Measurements from ENCODE around the gene ANKRD18B.
A peak's percentile ranks its signal among the peaks of the same experiment; 100 is the strongest.
"Not testable (repeated sequence)": the region's sequence is repeated elsewhere in the genome, so short reads cannot be mapped to it uniquely, and the experiment has no call there.

Gene ANKRD18B

GRCh38 chr9:33523397-33524305, at the start of gene ANKRD18B:
Gene ANKRD18B, plus strand, starts transcription at chr9:33524251. Its CDS starts 239 bp downstream, at chr9:33524490.
- H3K36me3 ChIP-seq (ENCODE audit: control insufficient read depth in 2 of 2, insufficient read depth in 1 of 2, low read length in 2 of 2); H3K9me3 ChIP-seq (ENCODE audit: control insufficient read depth, insufficient read depth, low read depth, low read length); H3K4me1 ChIP-seq (ENCODE audit: control insufficient read depth, insufficient read depth, low read length): not testable (repeated sequence)
- Histone ChIP-seq H3K27ac (ENCODE audit: extremely low read depth, low read depth, low read length) (peak within 1 kb of the TSS; percentile 85), H3K4me3 (ENCODE audit: low read depth, low read length) (peak within 1 kb of the TSS; percentile 72)
- TF ChIP-seq ZEB2 (tag by site-specific recombination; IDR thresholded peaks at IDR 0.05), result 0 out of 2 replicates have a peak, but pooled peaks have one; percentile 30
- TF ChIP-seq SP2 (tag by site-specific recombination; IDR thresholded peaks at IDR 0.05), result 0 out of 2 replicates have a peak, but pooled peaks have one; percentile 25
- TF ChIP-seq ZXDB (tag by site-specific recombination; IDR thresholded peaks at IDR 0.05), result 0 out of 2 replicates have a peak, but pooled peaks have one; percentile 30
- TF ChIP-seq ZBTB6 (tag by site-specific recombination; IDR thresholded peaks at IDR 0.05), result peak; percentile 62; the same call in 1 of the 2 replicates
- TF ChIP-seq ZBTB8A (tag by site-specific recombination; IDR thresholded peaks at IDR 0.05), result peak; percentile 91
- peak; percentile 88 for TF ChIP-seq ZSCAN30 (tag by site-specific recombination; IDR thresholded peaks at IDR 0.05)
- peak; percentile 81 for TF ChIP-seq ZBTB20 (tag by site-specific recombination; IDR thresholded peaks at IDR 0.05)
- TF ChIP-seq ZBTB48 (tag by site-specific recombination; IDR thresholded peaks at IDR 0.05), result peak; percentile 78
- TF ChIP-seq ZNF660 (tag by site-specific recombination; IDR thresholded peaks at IDR 0.05), result peak; percentile 20; the same call in 1 of the 2 replicates
- TF ChIP-seq PATZ1 (tag by site-specific recombination; IDR thresholded peaks at IDR 0.05), result 0 out of 2 replicates have a peak, but pooled peaks have one; percentile 39
- peak; percentile 15; the same call in 1 of the 2 replicates for TF ChIP-seq ZFHX2 (tag by site-specific recombination; conservative IDR thresholded peaks at IDR 0.05)
- peak; percentile 37; the same call in 1 of the 2 replicates for TF ChIP-seq ZNF423 (tag by site-specific recombination; IDR thresholded peaks at IDR 0.05)
- peak; percentile 25; the same call in 1 of the 2 replicates for TF ChIP-seq GLIS1 (tag by site-specific recombination; IDR thresholded peaks at IDR 0.05)
- 0 out of 2 replicates have a peak, but pooled peaks have one; percentile 18 for TF ChIP-seq ZBTB17 (tag by site-specific recombination; IDR thresholded peaks at IDR 0.05)
- TF ChIP-seq ZFP37 (tag by site-specific recombination; IDR thresholded peaks at IDR 0.05), result peak; percentile 54; the same call in 1 of the 2 replicates
- TF ChIP-seq ZBTB26 (tag by site-specific recombination; optimal IDR thresholded peaks at IDR 0.05), result peak; percentile 94
- peak; percentile 5; the same call in 1 of the 2 replicates for TF ChIP-seq ZNF654 (tag by site-specific recombination; IDR thresholded peaks at IDR 0.05; ENCODE audit: low read depth)
- TF ChIP-seq GLIS2 (tag by site-specific recombination; IDR thresholded peaks at IDR 0.05), result peak; percentile 47; the same call in 1 of the 2 replicates
- peak; percentile 55; the same call in 1 of the 2 replicates for TF ChIP-seq ZNF335 (tag by site-specific recombination; conservative IDR thresholded peaks at IDR 0.05)
- POLR2A ChIA-PET, result interaction anchor here (0.5 to 3.1 kb wide), 9 partner anchors 10 to 1119 kb away, joined by 4 to 34 read pairs (median 6); partner anchors contain the start of genes AQP3, NFX1 and NOL6
- CTCF ChIA-PET, result interaction anchor here (0.6 to 2.7 kb wide), 17 partner anchors 12 to 200 kb away, joined by 3 to 10 read pairs (median 4); partner anchors contain the start of gene NOL6

- H3K36me3 ChIP-seq (ENCODE audit: control insufficient read depth in 2 of 2, insufficient read depth in 1 of 2, low read length in 2 of 2), result peaks cover 8 to 19% of the 10 kb centered on the region in 2 experiments
- no peak overlapping the region for H3K4me3 ChIP-seq (ENCODE audit: low read depth, low read length)
- no peak for TF ChIP-seq ZNF133 (tag by site-specific recombination; IDR thresholded peaks at IDR 0.05)
- TF ChIP-seq PRDM10 (tag by site-specific recombination; IDR thresholded peaks at IDR 0.05), result peak; percentile 80
- H3K4me1 ChIP-seq (ENCODE audit: control insufficient read depth, insufficient read depth, low read length), result no peaks in the 10 kb centered on the region
- ChIA-PET POLR2A (interaction anchor here (1.1 to 2.1 kb wide), 2 partner anchors 9 to 48 kb away, joined by 3 to 34 read pairs; partner anchors contain the start of gene ANKRD18B), CTCF (interaction anchor here (0.6 to 4.5 kb wide), 7 partner anchors 9 to 784 kb away, joined by 3 to 30 read pairs (median 9); partner anchors contain the start of gene AQP7)
- no peak overlapping the region for H3K27ac ChIP-seq (ENCODE audit: extremely low read depth, low read depth, low read length)
- H3K9me3 ChIP-seq (ENCODE audit: control insufficient read depth, insufficient read depth, low read depth, low read length), result no peaks in the 10 kb centered on the region
Observed at GRCh38 chr9:33475357-33475756, 48.7 kb upstream of the ANKRD18B start.

All from HEK293 (cell line).